ENCODE results near the gene EFCAB9. TPM values are rescaled to one million over a fixed set of nuclear protein-coding genes. Genes with fewer than 3 reads are reported as not detected.

Gene EFCAB9
- total RNA-seq, 1 experiment from 2014 or later: not detected

DNA sequence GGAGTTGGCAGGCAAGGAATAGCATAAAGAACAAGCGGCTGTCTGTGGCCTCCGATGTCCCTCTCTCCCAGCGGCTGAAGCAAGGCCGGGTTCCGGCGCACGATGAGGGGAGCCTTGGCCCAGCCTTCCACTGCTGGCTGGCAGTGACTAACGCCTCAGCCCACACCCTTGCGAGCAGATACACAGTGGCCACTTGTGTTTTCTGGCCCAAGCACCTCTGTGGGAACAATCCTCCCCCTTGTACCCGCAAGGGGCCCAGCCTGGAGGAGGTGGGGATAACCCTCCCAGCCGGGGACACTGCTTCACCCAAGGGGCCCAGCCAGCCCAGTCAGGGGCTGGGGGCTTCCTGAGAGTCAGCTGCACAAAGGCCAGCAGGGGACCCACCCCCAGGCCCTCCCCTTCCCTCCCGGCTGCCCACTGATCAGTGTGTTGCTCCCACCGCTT, 29.2 kb upstream of the EFCAB9 start:
- Histone ChIP-seq H3K23ac (ENCODE audit: insufficient read length, low read depth, low read length) (no peak overlapping the region), H4K20me1 (ENCODE audit: control insufficient read depth, insufficient read depth, insufficient read length) (no peaks in the 10 kb centered on the region), H3K4ac (ENCODE audit: low read depth, low read length) (no peak overlapping the region), H4K8ac (replicated peaks; ENCODE audit: insufficient read length, low read depth, low read length) (no peak overlapping the region), H2BK5ac (ENCODE audit: insufficient read length, low read length) (no peak overlapping the region), H3T11ph (ENCODE audit: low read length) (no peak overlapping the region), H2BK12ac (ENCODE audit: insufficient read length, low read depth, low read length) (no peak overlapping the region), H3K4me2 (ENCODE audit: insufficient read depth, insufficient read length, low read length) (no peak overlapping the region), H4K91ac (ENCODE audit: insufficient read length, low read depth, low read length) (no peak overlapping the region), H2BK120ac (ENCODE audit: low read depth, low read length, poor library complexity, severe bottlenecking) (no peak overlapping the region), H3K18ac (ENCODE audit: insufficient read length, low read depth, low read length) (no peak overlapping the region), H3K79me2 (ENCODE audit: insufficient read depth, low read length) (no peaks in the 10 kb centered on the region), H3K9ac (ENCODE audit: extremely low read depth, insufficient read length, low read length) (no peak overlapping the region), H3K27me3 (ENCODE audit: insufficient read depth, low read length) (no peaks in the 10 kb centered on the region), H3K79me1 (ENCODE audit: insufficient read depth, low read depth, low read length, poor library complexity, severe bottlenecking) (peaks cover 2% of the 10 kb centered on the region), H3K14ac (ENCODE audit: insufficient read depth, low read length) (no peak overlapping the region), H3K23me2 (ENCODE audit: insufficient read length, low read depth, low read length, poor library complexity, severe bottlenecking) (no peaks in the 10 kb centered on the region), H3K56ac (ENCODE audit: insufficient read length, low read depth, low read length) (no peak overlapping the region), H2BK15ac (ENCODE audit: low read depth, low read length) (no peak overlapping the region), H3K9me3 (ENCODE audit: control insufficient read depth, low read depth, low read length) (no peaks in the 10 kb centered on the region), H2AK5ac (ENCODE audit: insufficient read length, low read length) (no peak overlapping the region), H3K27ac (ENCODE audit: insufficient read length, low read depth, low read length) (no peak overlapping the region), H2AFZ (ENCODE audit: low read length) (no peak overlapping the region), H3K4me1 (ENCODE audit: insufficient read depth, low read length) (no peaks in the 10 kb centered on the region), H2BK20ac (ENCODE audit: low read depth, low read length, poor library complexity, severe bottlenecking) (no peak overlapping the region), H4K5ac (ENCODE audit: insufficient read length, low read depth, low read length) (no peak overlapping the region)
- no peak for TF ChIP-seq CTCF (conservative IDR thresholded peaks at IDR 0.05)
- Mint-ChIP-seq H3K36me3 (ENCODE audit: insufficient read depth in 1 of 3, low read depth in 3 of 3) (no peaks in the 10 kb centered on the region; a peak in 1 of 7 replicates), H3K27ac (no peak overlapping the region), H3K4me3 (no peak overlapping the region), H3K27me3 (ENCODE audit: low read depth) (no peaks in the 10 kb centered on the region), H3K4me1 (peaks cover 11 to 16% of the 10 kb centered on the region in 2 experiments), H3K9me3 (no peaks in the 10 kb centered on the region)
- WGBS (ENCODE audit: extremely low coverage, insufficient read length, low lambda C conversion rate): no CpG with 5 or more reads among the region's 13 CpGs
- no peak for DNase-seq

Data from H9 (cell line).